T-helper 1 cell treated with Interleukin-12 subunit alpha and Interleukin-12 subunit beta and Interleukin-4 antibody, amounts not matched to agents 30 μg/mL and 1 μg/mL, for 36 hours (primary cell): ENCODE results near the gene PRKRA.
"Not testable (repeated sequence)": the region's sequence is repeated elsewhere in the genome, so short reads cannot be mapped to it uniquely, and the experiment has no call there.

Experiments used
- H3K27ac Mint-ChIP-seq: one replicate; pipeline ENCODE4 v1.8.0; 2021; ENCODE audit warnings: mild to moderate bottlenecking, mixed read lengths
- H3K27me3 Mint-ChIP-seq: one replicate; pipeline ENCODE4 v1.8.0; 2021; ENCODE audit warnings: low read depth, mixed read lengths
- H3K36me3 Mint-ChIP-seq: one replicate; pipeline ENCODE4 v1.8.0; 2021; ENCODE audit warnings: low read depth, mixed read lengths
- H3K4me1 Mint-ChIP-seq: one replicate; pipeline ENCODE4 v1.8.0; 2021; ENCODE audit warnings: low read depth, mixed read lengths
- H3K4me3 Mint-ChIP-seq: one replicate; pipeline ENCODE4 v1.8.0; 2021; ENCODE audit warnings: mild to moderate bottlenecking, moderate library complexity, mixed read lengths
- H3K9me3 Mint-ChIP-seq: one replicate; pipeline ENCODE4 v1.8.0; 2021; ENCODE audit warnings: mixed read lengths

PRKRA gene

DNA sequence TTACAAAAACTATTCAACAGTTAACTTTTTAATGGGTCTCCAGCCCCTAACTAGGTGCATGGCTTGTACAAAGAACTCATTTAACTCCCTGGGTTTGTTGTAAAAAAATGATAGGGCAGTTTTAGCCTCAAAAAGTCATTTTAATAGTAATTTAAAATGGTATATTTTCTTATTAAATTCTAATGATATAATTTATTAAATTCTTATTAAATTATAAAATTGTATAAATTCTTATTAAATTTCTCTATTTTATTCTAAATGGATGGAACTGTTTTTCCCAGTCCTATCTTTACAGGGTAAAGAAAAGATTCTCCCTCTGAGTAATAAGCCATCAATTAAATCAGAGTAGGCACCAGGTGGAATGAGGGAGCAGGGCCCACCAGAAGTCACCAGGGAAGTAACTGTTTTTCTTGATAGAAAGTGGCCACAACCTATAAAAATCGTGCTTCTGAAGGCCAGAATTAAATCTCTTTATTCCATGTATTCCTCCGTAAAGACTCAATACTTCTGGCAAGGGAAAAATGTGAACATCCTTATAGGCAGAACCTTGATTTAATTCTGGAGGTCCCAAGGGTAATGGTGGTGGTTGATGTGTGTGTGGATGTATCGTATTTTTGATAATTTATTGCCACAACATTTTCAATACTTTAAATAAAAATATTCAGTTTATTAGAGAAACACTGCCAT lies 26.6 kb upstream of the PRKRA start:
- peak overlapping the region; percentile 99 for H3K27ac Mint-ChIP-seq
- H3K27me3 Mint-ChIP-seq: no peaks in the 10 kb centered on the region
- peak overlapping the region; percentile 42 for H3K4me3 Mint-ChIP-seq
- H3K4me1 Mint-ChIP-seq: peaks cover 36% of the 10 kb centered on the region
- H3K9me3 Mint-ChIP-seq: no peaks in the 10 kb centered on the region
- H3K36me3 Mint-ChIP-seq: peaks cover 5% of the 10 kb centered on the region

DNA sequence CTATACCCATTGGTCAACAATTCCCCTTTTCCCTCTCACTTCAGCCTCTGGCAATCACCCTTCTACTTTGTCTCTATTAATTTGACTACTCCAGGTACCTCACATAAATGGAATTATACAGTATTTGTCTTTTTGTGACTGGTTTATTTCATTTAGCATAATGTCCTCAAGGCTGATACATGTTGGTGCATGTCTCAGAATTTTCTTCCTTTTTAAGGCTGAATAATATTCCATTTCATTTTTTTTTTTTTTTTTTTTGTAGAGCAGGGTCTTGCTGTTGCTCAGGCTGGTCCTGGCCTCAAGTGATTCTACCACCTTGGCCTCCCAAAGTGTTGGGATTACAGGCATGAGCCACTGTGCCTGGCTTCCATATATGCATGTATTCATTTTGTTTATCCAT lies 25.5 kb upstream of the PRKRA start:
- H3K36me3 Mint-ChIP-seq: peaks cover 5% of the 10 kb centered on the region
- no peak overlapping the region for H3K27ac Mint-ChIP-seq
- H3K4me1 Mint-ChIP-seq: peaks cover 26% of the 10 kb centered on the region
- H3K9me3 Mint-ChIP-seq: no peaks in the 10 kb centered on the region
- H3K4me3 Mint-ChIP-seq: no peak overlapping the region
- H3K27me3 Mint-ChIP-seq: no peaks in the 10 kb centered on the region

DNA sequence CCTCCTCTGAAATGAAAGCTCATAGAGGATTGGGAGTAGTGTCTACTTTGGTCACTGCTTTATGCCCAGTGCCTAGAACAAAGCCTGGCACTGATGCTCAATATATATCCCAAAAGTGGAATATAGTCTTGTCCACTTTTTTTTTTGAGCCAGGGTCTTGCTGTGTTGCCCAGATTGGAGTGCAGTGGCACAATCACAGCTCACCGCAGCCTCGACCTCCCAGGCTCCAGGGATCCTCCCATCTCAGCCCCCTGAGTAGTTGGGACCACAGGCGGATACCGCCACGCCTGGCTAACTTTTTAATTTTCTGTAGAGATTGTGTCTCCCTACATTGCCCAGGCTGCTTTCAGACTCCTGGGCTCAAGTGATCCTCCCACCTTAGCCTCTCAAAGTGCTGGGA lies 23.6 kb upstream of the PRKRA start:
- Mint-ChIP-seq H3K4me1 (peaks cover 16% of the 10 kb centered on the region), H3K27me3 (no peaks in the 10 kb centered on the region), H3K9me3 (no peaks in the 10 kb centered on the region)

DNA sequence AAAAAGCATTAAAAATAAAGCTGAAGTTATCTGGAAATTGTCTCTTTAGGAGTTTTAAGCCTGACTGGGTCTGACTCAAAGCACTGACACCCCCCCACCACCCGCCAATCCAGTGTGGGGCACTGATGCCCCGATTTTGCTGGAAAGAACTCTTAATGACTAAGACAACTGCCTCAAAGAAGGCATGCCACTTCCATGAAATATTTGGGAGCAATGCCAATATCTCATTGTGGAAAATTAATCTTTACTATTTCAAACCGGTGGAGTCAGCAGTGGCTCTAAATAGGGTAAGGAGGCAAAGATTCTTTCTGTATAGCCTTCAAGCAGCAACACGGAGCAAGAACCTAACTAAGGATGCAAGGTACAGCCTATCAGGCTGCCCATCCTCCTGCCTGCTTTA lies 23.0 kb upstream of the PRKRA start:
- peaks cover 11% of the 10 kb centered on the region for H3K4me1 Mint-ChIP-seq
- no peak overlapping the region for H3K4me3 Mint-ChIP-seq
- H3K9me3 Mint-ChIP-seq: no peaks in the 10 kb centered on the region
- peaks cover 5% of the 10 kb centered on the region for H3K36me3 Mint-ChIP-seq
- no peak overlapping the region for H3K27ac Mint-ChIP-seq
- H3K27me3 Mint-ChIP-seq: no peaks in the 10 kb centered on the region

More for the DNA sequence above, 23.6 kb upstream of the PRKRA start:
- H3K4me3 Mint-ChIP-seq: no peak overlapping the region
- H3K27ac Mint-ChIP-seq: no peak overlapping the region
- peaks cover 5% of the 10 kb centered on the region for H3K36me3 Mint-ChIP-seq

DNA sequence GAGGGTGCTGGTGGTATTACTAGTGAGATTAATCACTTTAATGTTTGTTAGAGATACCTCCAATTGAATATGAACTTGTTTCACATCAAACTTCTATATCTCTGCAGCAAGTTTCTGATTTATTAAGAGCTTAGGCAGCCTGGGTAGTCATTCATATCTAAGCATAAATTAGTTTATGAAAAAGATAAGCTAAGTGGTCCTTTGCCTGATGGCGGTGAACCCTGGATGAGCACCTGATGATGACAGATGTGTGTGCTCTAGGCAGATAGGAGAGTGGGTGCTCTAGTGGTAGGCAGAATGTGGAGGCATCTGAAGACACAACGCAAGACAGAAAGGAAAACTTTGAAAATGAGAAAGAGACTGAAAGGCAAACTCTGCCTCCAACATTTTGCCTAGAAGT lies 22.4 kb upstream of the PRKRA start:
- Mint-ChIP-seq H3K4me1 (peaks cover 6% of the 10 kb centered on the region), H3K4me3 (no peak overlapping the region), H3K9me3 (no peaks in the 10 kb centered on the region), H3K27ac (no peak overlapping the region), H3K36me3 (peaks cover 2% of the 10 kb centered on the region), H3K27me3 (no peaks in the 10 kb centered on the region)

DNA sequence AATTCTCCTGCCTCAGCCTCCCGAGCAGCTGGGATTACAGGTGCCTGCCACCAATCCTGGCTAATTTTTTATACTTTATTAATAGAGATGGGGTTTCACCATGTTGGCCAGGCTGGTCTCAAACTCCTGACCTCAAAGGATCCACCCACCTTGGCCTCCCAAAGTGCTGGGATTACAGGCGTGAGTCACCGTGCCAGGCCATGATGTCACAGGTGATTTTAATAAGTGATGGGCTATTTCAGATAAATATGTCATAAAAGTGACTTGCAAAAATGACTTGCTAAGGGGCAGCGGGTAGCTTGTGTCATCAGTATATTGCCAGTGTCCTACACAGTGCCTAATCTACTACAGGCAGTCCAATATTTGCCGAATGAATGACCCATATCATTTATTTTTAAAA lies 20.3 kb upstream of the PRKRA start:
- H3K4me1 Mint-ChIP-seq, H3K4me3 Mint-ChIP-seq, H3K27me3 Mint-ChIP-seq, H3K36me3 Mint-ChIP-seq, H3K27ac Mint-ChIP-seq, H3K9me3 Mint-ChIP-seq: not testable (repeated sequence)

DNA sequence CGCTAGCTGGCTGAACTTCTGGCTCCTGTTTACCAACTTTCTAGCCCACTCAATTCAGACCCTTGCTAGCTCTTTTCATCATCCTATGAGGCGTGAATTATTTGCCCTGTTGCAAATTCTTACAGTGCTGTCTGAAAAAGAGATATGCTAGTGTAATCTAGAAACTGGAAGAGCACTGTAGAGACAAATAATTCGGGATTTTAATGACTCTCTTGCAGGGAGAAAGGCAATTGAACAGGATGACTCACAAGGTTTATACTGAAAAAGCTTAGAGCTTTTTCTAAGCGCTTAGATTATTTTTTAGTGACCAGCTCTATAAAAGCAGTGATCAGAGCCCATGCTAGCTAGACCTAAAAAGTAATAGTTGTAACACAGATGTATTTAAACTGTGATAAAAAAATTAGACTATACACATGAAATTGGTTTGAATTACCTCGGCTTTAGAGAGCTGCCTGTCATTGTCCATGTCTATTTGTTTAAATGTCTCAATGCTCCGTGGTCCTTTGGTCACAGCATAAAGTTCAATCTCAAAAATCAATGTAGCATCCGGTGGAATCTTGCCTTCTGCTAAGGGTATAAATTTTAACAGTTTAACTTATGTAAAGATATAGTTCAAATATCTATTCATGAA lies 18.4 kb upstream of the PRKRA start:
- Mint-ChIP-seq H3K4me3 (no peak overlapping the region), H3K27ac (no peak overlapping the region), H3K36me3 (no peaks in the 10 kb centered on the region), H3K27me3 (no peaks in the 10 kb centered on the region), H3K4me1 (peaks cover 3% of the 10 kb centered on the region), H3K9me3 (no peaks in the 10 kb centered on the region)

DNA sequence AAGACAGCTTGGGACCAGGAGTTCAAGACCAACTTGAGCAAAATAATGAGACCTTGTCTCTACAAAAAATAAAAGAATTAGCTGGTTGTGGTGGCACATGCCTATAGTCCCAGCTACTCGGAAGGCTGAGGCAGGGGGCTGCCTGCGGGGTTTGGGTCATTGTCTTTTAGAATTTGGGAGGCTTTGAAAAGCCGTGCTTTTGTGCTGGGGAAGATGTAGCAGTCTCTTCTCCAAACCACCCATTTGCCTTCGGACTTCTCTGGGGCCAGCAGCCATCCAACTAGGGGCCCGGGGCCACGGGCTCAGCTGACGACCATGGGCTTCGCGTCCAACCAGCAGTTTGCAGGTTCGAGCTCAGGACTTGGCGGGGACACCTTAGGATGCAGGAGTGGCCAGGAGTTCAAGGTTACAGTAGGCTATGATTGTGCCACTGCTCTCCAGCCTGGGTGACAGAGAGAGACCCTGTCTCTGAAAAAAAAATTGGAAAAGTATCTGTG lies 6.5 kb upstream of the PRKRA start:
- Mint-ChIP-seq H3K27me3 (peaks cover 11% of the 10 kb centered on the region), H3K27ac (no peak overlapping the region), H3K4me3 (no peak overlapping the region), H3K4me1 (peaks cover under 1% of the 10 kb centered on the region), H3K9me3 (no peaks in the 10 kb centered on the region), H3K36me3 (peaks cover 1% of the 10 kb centered on the region)

DNA sequence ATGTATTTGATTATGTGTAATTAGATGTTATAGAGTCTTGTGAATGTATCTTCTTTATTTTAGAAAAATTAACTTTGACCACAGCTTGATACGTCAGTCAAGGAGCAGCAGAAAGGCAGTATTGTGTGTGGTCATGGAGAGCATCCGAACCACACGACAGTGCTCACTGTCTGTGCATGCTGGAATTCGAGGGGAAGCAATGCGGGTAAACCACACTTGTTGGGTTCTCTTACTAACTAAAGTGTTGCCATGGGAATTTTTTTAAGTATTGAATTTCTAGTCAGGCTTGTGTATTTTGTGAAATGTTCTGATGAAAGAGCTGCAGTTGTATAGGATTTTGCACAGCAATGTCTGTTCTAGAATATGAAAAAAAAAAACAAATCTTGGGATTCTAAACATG lies 5.0 kb upstream of the PRKRA start:
- H3K4me3 Mint-ChIP-seq: no peak overlapping the region
- peaks cover 14% of the 10 kb centered on the region for H3K27me3 Mint-ChIP-seq
- H3K36me3 Mint-ChIP-seq: peaks cover 1% of the 10 kb centered on the region
- H3K9me3 Mint-ChIP-seq: no peaks in the 10 kb centered on the region
- H3K27ac Mint-ChIP-seq: no peak overlapping the region
- H3K4me1 Mint-ChIP-seq: peaks cover 4% of the 10 kb centered on the region

DNA sequence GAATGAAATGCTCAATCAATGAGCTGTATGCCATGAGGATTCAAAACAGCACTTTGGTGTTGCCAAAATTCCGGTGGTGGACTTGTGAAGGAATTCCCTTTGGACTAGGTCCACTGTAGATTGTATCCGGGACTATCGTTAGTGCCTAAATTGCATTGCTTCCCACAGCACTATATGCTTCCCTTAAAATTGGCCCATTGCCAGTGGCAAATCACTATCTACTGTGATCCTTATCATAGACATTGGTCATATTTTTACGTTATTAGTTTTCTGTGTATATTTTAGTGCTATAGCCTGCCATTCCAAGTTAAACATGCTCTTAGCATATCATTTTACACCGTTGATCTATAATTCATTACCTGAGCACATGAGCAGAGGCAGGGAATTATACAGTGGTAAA lies 1.9 kb upstream of the PRKRA start:
- no peaks in the 10 kb centered on the region for H3K9me3 Mint-ChIP-seq
- no peak overlapping the region for H3K27ac Mint-ChIP-seq
- H3K4me3 Mint-ChIP-seq: no peak overlapping the region
- H3K4me1 Mint-ChIP-seq: peaks cover 22% of the 10 kb centered on the region
- peaks cover 14% of the 10 kb centered on the region for H3K27me3 Mint-ChIP-seq
- peaks cover 6% of the 10 kb centered on the region for H3K36me3 Mint-ChIP-seq

DNA sequence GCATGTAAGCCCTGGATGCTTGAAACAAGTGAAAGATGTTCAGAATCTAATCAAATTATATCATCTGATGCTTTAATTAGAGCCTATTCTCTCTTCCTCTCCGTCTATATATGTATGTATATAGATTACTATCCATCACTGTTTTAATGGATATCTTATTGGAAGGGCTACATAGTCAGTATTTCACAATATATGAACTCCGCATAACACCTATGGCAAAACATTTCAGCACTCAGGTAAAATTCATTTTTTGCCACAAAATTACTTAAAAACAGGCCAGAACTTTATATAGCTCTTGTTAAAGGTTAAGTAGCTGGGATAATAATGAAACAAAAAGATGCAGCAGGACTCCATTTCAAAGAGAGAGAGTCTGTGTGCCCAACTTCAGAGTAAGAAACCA lies 1.4 kb upstream of the PRKRA start:
- peaks cover 7% of the 10 kb centered on the region for H3K36me3 Mint-ChIP-seq
- peaks cover 22% of the 10 kb centered on the region for H3K4me1 Mint-ChIP-seq
- H3K9me3 Mint-ChIP-seq: no peaks in the 10 kb centered on the region
- no peak overlapping the region for H3K27ac Mint-ChIP-seq
- peaks cover 14% of the 10 kb centered on the region for H3K27me3 Mint-ChIP-seq
- peak overlapping the region; percentile 57 for H3K4me3 Mint-ChIP-seq

DNA sequence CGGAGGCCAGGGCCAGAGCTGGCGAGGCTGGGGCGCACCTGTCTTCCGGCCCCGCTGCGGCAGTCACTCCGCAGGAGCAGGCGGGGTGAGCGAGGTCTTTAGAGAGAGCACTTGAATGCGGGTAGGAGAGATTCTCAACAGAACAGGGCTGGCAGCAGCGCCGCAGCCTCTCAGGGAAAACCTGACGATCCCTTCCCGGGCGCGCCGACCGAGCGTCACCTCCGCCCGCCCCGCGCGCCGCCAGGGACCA lies 526 bp downstream of the PRKRA start:
- H3K4me1 Mint-ChIP-seq: peaks cover 22% of the 10 kb centered on the region
- peak overlapping the region; percentile 89 for H3K27ac Mint-ChIP-seq
- H3K36me3 Mint-ChIP-seq: peaks cover 14% of the 10 kb centered on the region
- H3K9me3 Mint-ChIP-seq: no peaks in the 10 kb centered on the region
- peak overlapping the region; percentile 86 for H3K4me3 Mint-ChIP-seq
- H3K27me3 Mint-ChIP-seq: peaks cover 11% of the 10 kb centered on the region

DNA sequence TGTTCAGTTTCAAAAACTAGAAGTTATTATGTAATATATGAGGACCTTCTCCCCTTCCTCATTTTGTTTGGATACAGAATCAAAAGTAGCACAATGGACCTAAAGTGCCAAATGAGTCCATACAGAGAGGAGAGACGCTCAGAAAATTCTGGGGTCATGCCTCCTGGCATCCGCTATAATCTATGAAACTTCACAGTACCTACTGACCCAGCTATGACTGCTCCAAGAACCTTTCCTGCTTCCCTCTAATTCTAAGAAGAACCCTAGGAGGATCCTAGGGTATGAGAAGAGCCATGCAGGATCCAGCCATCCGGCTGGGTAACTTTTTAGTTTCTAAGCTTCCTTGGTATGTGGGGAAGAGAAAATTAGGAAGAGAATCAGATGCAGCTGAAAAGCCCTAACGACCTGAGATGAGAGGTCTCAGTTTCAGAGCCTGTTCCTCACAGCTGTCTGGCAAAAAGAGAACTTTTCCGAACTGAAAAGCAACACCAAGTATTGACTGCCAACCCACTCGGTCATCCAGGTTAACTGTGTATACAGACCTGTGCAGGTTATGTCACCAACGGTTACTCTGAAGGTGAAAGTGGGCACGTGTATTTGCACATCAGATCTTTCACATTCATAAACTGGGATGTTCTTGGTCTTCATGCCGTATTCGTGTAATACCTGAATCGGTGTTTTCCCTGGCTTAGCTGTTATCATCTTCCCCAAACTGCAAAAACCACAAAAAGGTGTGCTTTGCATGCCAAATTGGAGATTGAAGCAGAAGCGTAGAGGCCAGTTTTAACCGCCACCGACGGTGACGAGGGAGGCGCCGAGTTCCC lies 1.1 kb downstream of the PRKRA start:
- Mint-ChIP-seq H3K4me3 (peak overlapping the region; percentile 86), H3K27me3 (peaks cover 11% of the 10 kb centered on the region), H3K36me3 (peaks cover 18% of the 10 kb centered on the region), H3K9me3 (no peaks in the 10 kb centered on the region), H3K27ac (peak overlapping the region; percentile 89), H3K4me1 (peaks cover 23% of the 10 kb centered on the region)

DNA sequence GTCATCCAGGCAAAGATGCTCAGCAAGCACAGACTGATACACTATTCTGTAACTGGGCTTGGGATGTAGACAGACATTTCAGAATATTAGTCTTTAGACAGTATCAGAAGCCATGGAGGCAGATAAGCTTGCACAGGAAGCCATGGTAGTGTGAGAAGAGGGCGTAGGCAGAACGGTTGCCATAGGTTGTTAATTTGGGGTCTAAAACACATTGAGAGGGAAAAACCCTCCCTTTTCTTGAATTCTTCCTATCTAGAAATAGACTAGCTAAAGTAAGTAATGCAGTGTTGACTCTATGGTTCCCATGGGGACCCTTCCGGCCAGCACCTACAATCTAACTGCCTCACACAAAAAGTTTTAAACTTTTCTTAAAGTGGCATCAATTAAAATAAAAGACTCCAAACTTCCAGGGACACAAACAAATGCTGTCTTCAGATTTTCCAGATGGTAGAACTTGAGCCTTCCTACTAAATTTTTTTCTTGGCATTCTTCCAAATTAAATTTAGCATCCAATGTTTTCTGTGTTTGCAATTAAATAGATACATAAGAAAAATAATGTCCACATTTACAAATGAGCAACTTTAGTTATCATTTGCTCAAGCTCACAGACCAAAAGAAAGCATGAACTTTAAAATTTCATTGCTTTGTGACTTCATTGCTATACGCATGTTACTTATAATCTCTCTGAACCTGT lies 1.9 kb downstream of the PRKRA start:
- Mint-ChIP-seq H3K4me3 (peak overlapping the region; percentile 21), H3K27me3 (peaks cover 7% of the 10 kb centered on the region), H3K36me3 (peaks cover 19% of the 10 kb centered on the region), H3K9me3 (no peaks in the 10 kb centered on the region), H3K27ac (no peak overlapping the region), H3K4me1 (peaks cover 24% of the 10 kb centered on the region)
